Measurements from ENCODE around the gene NCAPD3.

- no peak for TF ChIP-seq POLR2AphosphoS5 (IDR thresholded peaks at IDR 0.05; ENCODE audit: low read depth, low read length)
- no peak for TF ChIP-seq POLR2A (IDR thresholded peaks at IDR 0.05; ENCODE audit: low read depth, low read length)
- TF ChIP-seq TAF1 (IDR thresholded peaks at IDR 0.05; ENCODE audit: low read depth, low read length), result no peak
- no peak for TF ChIP-seq POU2F2 (IDR thresholded peaks at IDR 0.05; ENCODE audit: low read depth, low read length)
- no peak for TF ChIP-seq PAX5 (IDR thresholded peaks at IDR 0.05; ENCODE audit: insufficient read depth, low read length, severe bottlenecking)
Observed at GRCh38 chr11:134126217-134126822, 97.4 kb downstream of the NCAPD3 start.
